GM19452 (cell line): ENCODE measurements around the gene DEPDC1.
A peak's percentile ranks its signal among the peaks of the same experiment; 100 is the strongest.
"Not testable (repeated sequence)": the region's sequence is repeated elsewhere in the genome, so short reads cannot be mapped to it uniquely, and the experiment has no call there.

ENCODE experiments used
- ATAC-seq: cut with Tn5 transposase; IDR thresholded peaks from one replicate; pipeline ENCODE4 v1.9.1; 2021; ENCODE audit not compliant: unreplicated experiment

Gene DEPDC1, protein sequence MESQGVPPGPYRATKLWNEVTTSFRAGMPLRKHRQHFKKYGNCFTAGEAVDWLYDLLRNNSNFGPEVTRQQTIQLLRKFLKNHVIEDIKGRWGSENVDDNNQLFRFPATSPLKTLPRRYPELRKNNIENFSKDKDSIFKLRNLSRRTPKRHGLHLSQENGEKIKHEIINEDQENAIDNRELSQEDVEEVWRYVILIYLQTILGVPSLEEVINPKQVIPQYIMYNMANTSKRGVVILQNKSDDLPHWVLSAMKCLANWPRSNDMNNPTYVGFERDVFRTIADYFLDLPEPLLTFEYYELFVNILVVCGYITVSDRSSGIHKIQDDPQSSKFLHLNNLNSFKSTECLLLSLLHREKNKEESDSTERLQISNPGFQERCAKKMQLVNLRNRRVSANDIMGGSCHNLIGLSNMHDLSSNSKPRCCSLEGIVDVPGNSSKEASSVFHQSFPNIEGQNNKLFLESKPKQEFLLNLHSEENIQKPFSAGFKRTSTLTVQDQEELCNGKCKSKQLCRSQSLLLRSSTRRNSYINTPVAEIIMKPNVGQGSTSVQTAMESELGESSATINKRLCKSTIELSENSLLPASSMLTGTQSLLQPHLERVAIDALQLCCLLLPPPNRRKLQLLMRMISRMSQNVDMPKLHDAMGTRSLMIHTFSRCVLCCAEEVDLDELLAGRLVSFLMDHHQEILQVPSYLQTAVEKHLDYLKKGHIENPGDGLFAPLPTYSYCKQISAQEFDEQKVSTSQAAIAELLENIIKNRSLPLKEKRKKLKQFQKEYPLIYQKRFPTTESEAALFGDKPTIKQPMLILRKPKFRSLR

DNA sequence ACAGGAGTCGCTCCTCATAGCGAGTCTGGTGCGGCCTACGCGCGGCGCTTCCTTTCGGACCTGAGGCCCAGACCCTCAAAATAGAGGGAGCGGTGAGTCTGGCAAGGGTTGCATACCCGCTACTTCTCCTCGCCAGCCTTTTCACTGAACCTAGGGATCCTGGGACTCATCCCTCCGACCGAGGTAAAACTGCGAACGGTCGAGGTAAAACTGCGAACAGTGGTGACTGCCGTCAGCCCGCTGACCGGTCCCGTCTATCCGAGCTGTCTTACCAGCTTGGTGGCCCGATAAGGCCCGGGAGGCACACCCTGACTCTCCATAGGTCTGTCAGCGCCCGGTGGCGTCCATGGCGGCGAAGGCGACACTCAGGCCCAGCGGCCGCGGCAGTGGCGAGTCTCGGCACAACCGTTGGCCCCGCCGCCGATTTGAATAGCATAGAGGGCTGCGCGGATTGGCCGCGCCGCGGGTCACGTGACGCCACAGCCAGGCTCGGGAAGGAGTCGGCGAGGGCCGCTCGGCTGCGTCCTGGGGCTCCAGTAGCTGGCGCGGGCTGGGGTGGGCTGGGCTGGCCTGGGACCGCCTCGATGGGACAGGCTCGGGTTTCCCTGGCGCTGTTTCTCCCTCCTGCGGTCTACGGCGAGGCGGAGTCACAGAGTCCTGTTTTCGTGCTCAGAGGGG is at the start of gene DEPDC1:
Gene DEPDC1, minus strand, starts transcription at position 403 of the 678 bp plus-strand sequence. Its CDS starts 83 bp downstream, at position 320.
- ATAC-seq = peak; percentile 93

DNA sequence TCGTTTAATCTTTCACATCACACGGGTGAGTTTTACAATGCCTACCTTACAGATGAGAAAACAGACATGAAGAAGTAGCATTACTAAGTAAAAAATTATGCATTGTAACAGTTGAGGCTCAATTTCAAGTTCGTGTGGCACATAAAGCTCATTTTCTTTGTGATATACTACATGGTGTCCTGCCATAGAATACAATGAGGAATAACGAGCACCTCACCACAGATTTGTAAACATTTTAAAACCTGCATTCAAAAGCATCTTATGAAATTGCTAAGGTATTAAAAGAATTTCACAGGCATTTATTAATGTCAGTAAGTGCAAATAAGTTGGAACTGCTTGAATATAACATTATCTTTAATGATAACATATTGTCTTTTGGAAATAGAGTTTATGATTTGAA is 47.8 kb upstream of the DEPDC1 start:
- ATAC-seq = no peak

DNA sequence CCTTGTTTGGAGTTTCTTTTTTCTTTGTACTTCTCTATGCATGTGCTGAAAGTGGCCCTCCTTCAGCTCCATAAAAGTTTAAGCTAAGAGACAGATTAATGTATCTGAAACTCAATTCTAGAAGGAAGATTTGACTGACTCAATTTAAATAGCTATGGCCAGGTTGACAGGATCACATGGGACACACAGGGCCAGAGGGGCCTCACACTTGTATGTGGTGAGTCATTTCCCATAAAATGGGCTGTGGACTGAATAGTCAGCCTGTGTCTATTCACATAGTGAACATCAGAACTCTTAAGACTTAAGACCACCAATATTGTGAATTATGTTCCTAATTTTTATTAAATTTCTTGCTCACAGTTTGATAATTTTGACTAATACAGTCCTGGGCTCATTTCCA is 45.7 kb upstream of the DEPDC1 start:
- ATAC-seq = no peak

DNA sequence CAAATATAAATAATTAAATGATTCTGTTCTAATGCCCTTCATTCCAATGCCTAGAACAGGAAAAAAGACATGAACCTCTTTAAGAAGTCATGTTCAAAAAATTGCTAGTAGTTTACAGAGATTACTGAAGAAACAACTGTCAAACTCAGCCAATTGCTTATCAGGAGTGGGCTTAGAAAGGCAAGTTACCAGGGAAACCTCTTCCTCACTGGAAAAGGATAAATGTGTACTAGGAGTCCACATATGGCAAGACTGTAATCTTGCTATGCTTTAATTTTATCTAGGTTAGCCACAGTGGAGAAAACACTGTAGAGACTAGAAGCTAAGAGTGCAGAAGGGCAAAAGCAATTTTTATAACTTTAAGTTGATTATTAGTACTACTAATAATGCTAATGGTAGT is 42.1 kb upstream of the DEPDC1 start:
- ATAC-seq = no peak

DNA sequence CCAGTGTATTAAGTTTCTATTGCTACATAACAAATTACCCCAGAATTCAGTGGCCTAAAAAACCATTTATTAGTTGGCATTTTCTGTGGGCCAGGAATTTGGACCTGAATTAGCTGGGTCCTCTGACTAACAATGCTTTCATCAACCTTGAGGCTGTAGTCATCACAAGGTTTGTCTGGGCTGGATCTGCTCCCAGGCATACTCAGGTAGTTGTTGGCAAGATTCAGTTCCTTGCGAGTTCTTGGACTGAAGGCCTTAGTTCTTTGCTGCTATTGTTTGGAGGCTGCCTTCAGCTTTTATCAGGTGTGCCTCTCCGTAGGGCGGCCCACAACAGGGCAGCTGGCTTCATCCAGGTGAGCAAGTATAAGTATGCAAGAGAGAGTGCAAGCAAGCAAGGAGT is 31.4 kb upstream of the DEPDC1 start:
- ATAC-seq = no peak

DNA sequence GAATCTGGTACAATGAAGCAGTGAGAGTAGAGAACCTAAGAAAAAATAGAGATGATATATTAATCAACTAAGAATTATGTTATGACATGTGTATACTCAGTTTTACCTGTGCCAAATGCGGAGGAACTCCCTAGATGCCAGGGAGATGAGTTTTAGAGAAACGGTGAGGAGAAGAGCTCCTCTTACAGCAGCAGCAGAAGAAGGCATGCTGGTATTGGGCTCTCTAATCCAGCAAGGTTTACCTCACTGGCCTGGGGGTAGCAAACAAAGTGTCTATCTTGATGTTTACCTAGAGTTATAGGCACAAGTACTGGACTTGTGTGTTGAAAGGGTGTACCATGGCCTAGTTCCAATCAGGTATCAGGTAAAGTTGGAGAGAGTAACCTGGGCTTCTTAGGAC is 28.9 kb upstream of the DEPDC1 start:
- no peak for ATAC-seq

DNA sequence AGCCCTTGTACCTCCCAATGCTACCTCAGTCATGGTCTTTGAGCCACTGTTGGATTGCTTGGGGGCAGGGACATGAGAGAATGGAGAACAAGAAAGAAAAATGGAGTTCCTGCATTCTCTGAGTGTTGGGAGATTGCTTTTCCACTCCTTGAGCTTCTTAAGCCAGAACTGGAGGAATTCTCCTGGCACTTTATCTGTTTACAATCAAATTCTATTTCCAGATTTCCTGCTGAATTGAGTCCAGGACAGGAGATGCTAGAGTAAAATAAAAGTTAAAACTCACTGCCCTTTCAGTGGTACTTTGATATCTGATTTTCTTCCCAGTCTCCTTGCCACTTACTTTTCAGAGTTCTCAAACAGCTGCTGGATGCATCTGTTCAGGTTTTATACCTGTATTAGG is 24.4 kb upstream of the DEPDC1 start:
- ATAC-seq = no peak

DNA sequence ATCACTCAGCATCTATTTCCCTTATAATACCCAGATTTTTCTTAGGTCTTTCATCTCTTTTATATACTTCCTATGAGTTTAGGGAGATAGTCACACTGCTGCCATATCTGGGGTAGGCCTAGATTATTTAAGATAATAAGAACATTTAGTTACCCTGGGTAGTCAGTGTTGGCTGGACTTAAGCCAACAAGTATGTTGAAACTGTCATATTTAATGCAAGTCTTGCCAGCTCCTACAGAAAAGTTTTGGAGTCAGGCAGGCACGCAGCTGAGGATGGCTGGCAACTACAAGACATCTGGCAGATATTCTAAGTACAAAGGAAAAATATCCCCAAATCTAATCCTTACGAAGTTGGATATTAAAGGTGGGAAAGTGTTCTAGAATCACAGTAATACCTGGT is 19.2 kb upstream of the DEPDC1 start:
- ATAC-seq = no peak

DNA sequence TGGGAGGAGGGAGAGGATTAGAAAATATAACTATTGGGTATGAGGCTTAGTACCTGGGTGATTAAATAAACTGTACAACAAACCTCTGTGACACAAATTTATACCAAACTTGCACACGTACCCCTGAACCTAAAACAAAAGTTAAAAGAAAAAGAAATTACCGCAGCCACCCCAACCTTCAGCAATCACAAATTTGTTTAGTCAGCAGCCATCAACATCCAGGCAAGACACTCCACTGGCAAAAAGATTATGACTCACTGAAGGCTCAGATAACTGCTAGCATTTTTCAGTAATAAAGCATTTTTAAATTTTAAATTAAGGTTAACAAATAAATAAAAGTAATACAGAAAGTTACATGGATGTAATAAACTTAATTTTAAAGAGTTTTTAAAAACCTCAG is 14.4 kb upstream of the DEPDC1 start:
- ATAC-seq = no peak

DNA sequence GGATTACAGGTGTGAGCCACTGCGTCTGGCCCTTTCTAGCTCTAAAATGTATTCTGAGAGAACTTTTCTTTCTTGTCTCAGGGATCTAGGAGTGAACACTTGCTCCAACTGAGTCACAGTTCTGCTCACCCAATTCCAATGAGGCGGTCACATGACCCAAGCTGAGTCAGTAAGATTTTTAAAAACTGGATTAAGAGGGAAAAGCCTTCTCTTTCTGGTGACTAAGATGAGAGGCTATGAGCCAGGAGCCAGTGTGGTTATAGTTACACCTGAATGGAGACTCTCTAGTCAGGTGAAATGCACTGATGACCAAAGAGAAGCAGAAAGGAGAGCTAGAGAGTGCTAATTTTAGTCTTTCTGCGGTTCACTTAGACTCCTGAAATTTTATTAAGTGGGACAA is 9.5 kb upstream of the DEPDC1 start:
- no peak for ATAC-seq

DNA sequence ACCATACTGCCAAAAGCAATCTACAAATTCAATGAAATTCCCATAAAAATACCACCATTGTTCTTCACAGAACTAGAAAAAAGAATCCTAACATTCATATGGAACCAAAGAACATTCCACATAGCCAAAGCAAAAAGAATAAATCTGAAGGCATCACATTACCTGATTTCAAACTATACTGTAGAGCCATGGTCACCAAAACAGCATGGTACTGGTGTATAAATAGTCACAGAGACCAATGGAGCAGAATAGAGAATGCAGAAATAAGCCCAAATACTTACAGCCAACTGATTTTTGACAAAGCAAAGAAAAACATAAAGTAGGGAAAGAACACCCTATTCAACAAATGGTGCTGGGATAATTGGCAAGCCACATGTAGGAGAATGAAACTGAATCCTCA is 6.2 kb upstream of the DEPDC1 start:
- no peak for ATAC-seq

DNA sequence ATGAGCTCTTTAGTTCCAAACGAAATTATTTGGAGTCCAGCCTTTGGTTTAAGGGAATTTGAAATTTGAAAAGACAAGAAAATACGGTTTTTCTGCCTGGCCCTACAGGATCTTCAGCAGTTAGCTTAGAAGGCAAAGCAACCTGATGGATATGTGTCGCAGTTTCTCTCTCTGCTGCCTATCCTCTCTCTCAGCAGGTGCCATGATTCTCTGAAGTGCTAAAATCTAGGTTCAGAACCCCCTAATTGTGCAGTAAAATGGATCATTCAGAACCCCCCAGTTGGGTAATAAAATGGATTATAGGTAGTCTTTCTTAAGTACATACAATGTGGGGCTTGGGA is 446 bp upstream of the DEPDC1 start:
- ATAC-seq = peak; percentile 9

DNA sequence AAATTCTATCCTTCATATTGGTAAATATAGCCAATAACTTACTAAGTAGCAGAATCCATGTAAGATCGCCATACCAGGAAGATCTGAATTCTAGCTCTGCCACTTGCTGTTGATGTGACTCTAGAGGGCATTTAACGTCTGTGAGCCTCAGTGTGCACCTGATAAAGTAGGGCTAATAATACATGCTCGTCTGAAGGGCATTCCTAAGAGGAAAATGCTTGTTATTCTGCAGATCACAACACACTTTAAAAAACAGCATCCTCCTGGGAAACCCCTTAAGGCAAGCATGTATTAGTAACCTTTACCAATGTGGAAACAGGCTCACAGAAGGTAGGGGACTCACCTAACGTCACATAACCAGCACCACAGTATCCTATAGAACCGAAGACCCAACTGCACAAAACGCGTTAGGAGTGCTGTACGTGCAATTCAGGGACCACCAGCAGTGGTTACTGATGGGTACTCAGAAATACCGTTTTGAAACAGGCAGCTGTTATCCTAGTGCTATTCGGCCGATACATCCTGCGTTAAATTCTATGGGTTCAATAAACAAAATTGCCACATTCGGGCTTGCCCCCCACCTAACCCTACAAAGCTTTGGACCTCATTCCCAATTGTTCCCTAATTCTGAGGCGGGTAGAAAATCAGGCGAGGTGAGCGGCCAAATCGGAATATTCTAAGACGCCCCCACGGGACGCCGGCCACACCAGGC is 758 bp downstream of the DEPDC1 start:
- ATAC-seq = peak; percentile 25

DNA sequence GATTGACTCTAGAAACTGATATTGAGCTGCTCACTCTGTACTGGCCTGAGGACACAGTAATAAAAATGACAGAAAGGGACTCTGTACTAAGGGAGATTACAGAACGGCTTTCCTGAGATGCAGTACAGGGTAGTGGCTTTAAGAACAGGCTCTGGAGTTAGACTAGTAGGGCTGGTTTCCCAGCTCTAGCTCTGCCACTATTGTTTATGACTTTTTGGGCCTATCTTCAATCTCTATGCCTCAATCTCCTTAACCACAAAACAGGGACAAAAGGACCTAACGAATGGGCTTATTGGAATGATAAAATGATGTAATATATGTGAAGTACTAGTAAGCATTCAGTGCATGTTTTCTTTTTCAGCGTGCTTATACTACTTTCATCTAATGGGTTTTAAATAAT is 1.4 kb downstream of the DEPDC1 start:
- ATAC-seq = no peak

DNA sequence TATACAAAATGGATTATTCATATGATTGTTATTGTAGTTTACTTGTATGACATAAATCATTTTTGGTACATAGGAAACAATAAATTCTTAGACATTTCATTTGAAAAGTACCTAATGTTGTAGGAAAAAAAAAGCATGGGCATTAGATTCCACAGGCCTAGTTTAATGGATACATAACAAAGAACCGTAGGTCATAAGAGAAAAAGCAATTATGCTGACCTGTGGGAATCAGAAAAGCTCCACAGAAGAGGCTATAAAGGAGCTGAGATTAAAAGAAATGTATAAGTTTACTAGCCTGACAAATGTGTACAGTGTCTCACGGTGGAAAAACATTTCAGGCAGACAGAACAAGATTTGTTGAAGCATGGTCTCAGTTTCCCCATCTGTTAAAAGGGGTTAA is 3.7 kb downstream of the DEPDC1 start:
- ATAC-seq = no peak

DNA sequence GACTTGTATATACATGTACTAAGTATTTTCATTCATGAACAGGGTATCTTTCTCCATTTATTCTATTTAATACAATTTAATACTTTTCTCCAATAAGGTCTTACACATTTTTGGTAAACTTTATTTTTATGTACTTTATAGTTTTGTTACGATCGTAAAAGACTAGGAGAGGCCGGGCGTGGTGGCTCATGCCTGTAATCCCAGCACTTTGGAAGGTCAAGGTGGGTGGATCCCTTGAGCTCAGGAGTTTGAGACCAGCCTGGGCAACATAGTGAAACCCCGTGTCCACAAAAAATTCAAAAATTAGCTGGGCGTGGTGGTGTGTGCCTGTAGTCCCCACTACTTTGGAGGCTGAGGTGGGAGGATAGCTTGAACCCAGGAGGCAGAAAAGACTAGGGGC is 4.6 kb downstream of the DEPDC1 start:
- not testable (repeated sequence) for ATAC-seq

DNA sequence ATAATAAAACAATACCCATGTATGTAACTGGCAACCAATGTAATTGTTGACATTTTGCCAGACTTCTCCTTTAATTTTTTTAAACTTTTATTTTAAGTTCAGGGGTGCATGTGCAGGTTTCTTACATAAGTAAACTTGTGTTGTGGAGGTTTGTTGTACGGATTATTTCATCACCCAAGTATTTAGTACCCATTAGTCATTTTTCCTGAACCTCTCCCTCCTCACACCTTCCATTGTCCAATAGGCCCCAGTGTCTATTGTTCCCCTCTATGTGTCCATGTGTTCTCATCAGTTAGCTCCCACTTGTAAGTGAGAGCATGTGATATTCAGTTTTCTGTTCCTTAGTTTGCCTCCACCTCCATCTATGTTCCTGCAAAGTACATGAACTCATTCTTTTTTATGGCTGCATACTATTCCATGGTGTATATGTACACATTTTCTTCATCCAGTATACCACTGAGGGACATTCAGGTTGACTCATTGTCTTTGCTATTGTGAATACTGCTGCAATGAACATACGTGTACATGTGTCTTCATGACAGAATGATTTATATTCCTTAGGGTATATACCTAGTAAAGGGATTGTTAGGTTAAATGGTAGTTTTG is 6.7 kb downstream of the DEPDC1 start:
- no peak for ATAC-seq

DNA sequence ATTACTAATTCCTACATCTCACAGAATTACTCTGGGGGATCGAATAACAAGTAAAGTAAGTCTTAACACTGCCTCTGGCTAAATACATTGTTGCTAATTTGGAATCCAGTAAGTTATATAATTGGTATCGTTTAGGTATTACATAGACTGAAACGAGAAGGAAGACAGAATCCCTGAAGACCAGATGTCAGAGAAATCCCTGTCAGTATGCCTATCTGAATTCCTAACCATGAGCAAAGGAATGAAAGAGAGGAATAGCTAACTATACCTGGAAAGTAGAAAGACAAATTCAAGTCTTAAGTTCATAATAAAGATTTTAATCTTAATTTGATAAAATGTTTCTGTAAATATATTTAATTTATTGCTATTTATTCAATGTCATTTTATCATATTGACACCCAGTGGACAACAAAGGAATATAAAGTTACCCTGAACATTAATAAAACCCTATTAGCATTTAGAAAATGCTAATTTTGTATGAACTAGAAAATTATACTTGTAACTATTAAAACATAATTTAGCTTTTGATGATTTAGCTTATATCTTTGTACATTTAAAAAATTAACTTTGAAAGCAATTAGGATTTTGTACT is 11.4 kb downstream of the DEPDC1 start:
- ATAC-seq = no peak

DNA sequence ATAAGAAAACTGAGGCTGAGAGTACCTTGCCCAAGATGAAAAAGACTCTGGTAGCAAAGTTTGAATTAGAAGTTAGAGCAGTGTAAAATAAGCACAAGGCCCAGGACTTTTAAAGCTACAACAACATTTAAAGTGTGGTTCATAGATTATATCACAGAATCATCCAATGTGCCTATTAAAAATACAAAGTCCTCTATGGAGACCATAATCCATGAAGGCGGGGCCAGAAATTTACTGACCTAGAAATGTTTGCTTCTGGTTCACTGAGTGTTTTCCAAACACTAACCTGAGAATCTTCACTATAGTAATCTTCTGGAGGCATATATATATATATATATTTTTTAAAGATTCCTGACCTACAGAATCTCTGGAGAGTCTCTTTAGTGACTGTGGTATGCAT is 12.3 kb downstream of the DEPDC1 start:
- ATAC-seq = no peak

DNA sequence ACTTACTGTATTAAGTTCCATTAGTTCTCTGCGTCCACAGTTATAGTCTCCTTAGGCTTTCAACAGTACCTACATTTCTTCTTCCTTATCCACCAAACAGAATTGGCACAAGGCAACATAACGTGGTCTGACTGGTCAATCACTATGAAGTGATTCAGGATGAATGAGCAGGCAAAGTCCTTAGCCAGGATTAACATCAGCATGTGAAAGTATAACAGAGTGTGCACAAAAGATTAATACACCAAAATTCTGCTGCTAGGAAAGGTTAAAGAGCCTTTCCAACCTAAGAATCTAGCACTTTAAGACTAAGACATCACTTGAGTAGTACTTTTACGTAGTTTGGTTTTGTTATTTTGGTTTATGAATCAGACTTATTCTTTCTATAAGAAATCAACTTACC is 15.8 kb downstream of the DEPDC1 start:
- ATAC-seq = no peak
